HepG2 (cell line): ENCODE results near the gene IST1. TPM values are rescaled to one million over a fixed set of nuclear protein-coding genes. Genes with fewer than 3 reads are reported as not detected.

Experiments used
- ATAC-seq: fragments of 200-7000 bp; cut with Tn5 transposase; 3 replicates; pipeline ENCODE4 v1.9.1; 2020; ENCODE audit warnings: mild to moderate bottlenecking, moderate library complexity
- BruUV-seq: library from RNA; stranded (reverse); fragments of 400-500 nt; replicated peaks from 2 replicates; lab custom pipeline; 2021; lab: Mats Ljungman, UMichigan
- CTCF ChIA-PET: fragments of 300-600 bp; formaldehyde crosslinking; extraction: SDS; loops from one replicate; lab custom pipeline; 2021; ENCODE audit warnings: low total read pairs, inconsistent platforms, low intra/inter-chr PET ratio; lab: Yijun Ruan, JAX
- POLR2A ChIA-PET: fragments of 350-600 bp; sonication (Branson Sonifier 250); formaldehyde crosslinking; loops from one replicate; lab custom pipeline; 2020; ENCODE audit warnings: antibody characterized with exemption, inconsistent platforms; lab: Yijun Ruan, JAX
- DNase-seq: peaks from one replicate; pipeline ENCODE4 v3.0.0-alpha.2; 2015; ENCODE audit warnings: low spot score
- FAIRE-seq: peaks from 3 replicates; lab custom pipeline; 2011; peaks lifted over from hg19 to GRCh38; lab: Jason Lieb, UNC
- H2AFZ ChIP-seq: one replicate; pipeline ENCODE4 v1.6.1; 2011; ENCODE audit warnings: low read length, inconsistent platforms
- H3K27ac ChIP-seq: fragments of 300-600 bp; 3 replicates; pipeline ENCODE4 v1.8.0; 2011; ENCODE audit warnings: mixed run types, mild to moderate bottlenecking, mixed read lengths, low read length, inconsistent platforms; ENCODE audit not compliant: insufficient read depth; ENCODE audit errors: extremely low read length
- H3K27me3 ChIP-seq, 2 experiments: fragments of 200-600 bp in 1 of 2; 2 replicates in 1 of 2; 3 replicates in 1 of 2; pipeline versions ENCODE4 v1.6.0 to v1.8.0; 2011; ENCODE audit warnings: low read length in 2 of 2, mild to moderate bottlenecking in 2 of 2, moderate library complexity in 2 of 2, inconsistent platforms in 1 of 2; ENCODE audit not compliant: insufficient read depth in 2 of 2, control insufficient read depth in 1 of 2
- H3K36me3 ChIP-seq, 2 experiments: fragments of 200-600 bp in 1 of 2; replicated peaks in 1 of 2; 2 replicates in 1 of 2; 3 replicates in 1 of 2; pipeline versions ENCODE4 v1.5.1 to v1.8.0; 2011; ENCODE audit warnings: low read length in 2 of 2, inconsistent platforms in 1 of 2; ENCODE audit not compliant: insufficient read depth in 2 of 2, control insufficient read depth in 1 of 2
- H3K4me1 ChIP-seq: 2 replicates; pipeline ENCODE4 v1.5.1; 2012; ENCODE audit warnings: low read length, inconsistent platforms; ENCODE audit not compliant: insufficient read depth
- H3K4me2 ChIP-seq: 2 replicates; pipeline ENCODE4 v1.6.0; 2011; ENCODE audit warnings: low read depth, low read length, inconsistent platforms
- H3K4me3 ChIP-seq, 3 experiments: fragments of 200-600 bp in 1 of 3; sonication (generic), shearing (Covaris generic) in 1 of 3; replicated peaks in 1 of 3; 2 replicates each; pipeline ENCODE4 v1.5.1; 2011 to 2016; ENCODE audit warnings: low read length in 3 of 3, inconsistent platforms in 2 of 3, low read depth in 2 of 3, mild to moderate bottlenecking in 2 of 3, control low read depth in 1 of 3, mixed read lengths in 1 of 3; ENCODE audit not compliant: insufficient read depth in 1 of 3
- H3K79me2 ChIP-seq: one replicate; pipeline ENCODE4 v1.6.1; 2011; ENCODE audit warnings: low read length, inconsistent platforms; ENCODE audit not compliant: insufficient read depth
- H3K9ac ChIP-seq: 2 replicates; pipeline ENCODE4 v1.6.0; 2011; ENCODE audit warnings: mild to moderate bottlenecking, low read depth, low read length, inconsistent platforms; ENCODE audit not compliant: insufficient read depth
- H3K9me3 ChIP-seq: 2 replicates; pipeline ENCODE4 v1.5.1; 2012; ENCODE audit warnings: mild to moderate bottlenecking, low read length
- H4K20me1 ChIP-seq: 2 replicates; pipeline ENCODE4 v1.6.0; 2011; ENCODE audit warnings: inconsistent platforms, mild to moderate bottlenecking, low read length, moderate library complexity; ENCODE audit not compliant: insufficient read depth
- CEBPG ChIP-seq: IDR thresholded peaks from 2 replicates; pipeline ENCODE4 v1.6.1; 2016
- ELF3 ChIP-seq: IDR thresholded peaks from 2 replicates; pipeline ENCODE4 v1.6.1; 2016; ENCODE audit warnings: missing genetic modification reagents, missing compliant biosample characterization
- IRF2 ChIP-seq: IDR thresholded peaks from 2 replicates; pipeline ENCODE4 v1.6.1; 2018; ENCODE audit warnings: missing genetic modification reagents, missing compliant biosample characterization
- ISL2 ChIP-seq: sonication (generic); formaldehyde crosslinking; IDR thresholded peaks from 2 replicates; pipeline ENCODE4 v1.5.0; 2020; ENCODE audit warnings: missing genetic modification reagents
- KDM1A ChIP-seq: IDR thresholded peaks from 2 replicates; pipeline ENCODE4 v1.6.1; 2016; ENCODE audit warnings: missing compliant biosample characterization
- KLF16 ChIP-seq, 2 experiments: sonication (generic) in 1 of 2; formaldehyde crosslinking in 1 of 2; IDR thresholded peaks; 2 replicates each; pipeline versions ENCODE4 v1.6.1 to v1.8.0; 2016 to 2023; ENCODE audit warnings: missing genetic modification reagents in 2 of 2, missing compliant biosample characterization in 1 of 2
- KMT2A ChIP-seq: sonication (generic); formaldehyde crosslinking; IDR thresholded peaks from 2 replicates; pipeline ENCODE4 v1.4.0; 2020; ENCODE audit warnings: missing genetic modification reagents
- SNAI1 ChIP-seq: sonication (generic); formaldehyde crosslinking; IDR thresholded peaks from 2 replicates; pipeline ENCODE4 v1.5.0; 2020; ENCODE audit warnings: mild to moderate bottlenecking, missing genetic modification reagents, borderline replicate concordance
- TEAD3 ChIP-seq: optimal IDR thresholded peaks from 2 replicates; pipeline ENCODE3; 2016; ENCODE audit warnings: borderline replicate concordance
- ZBTB1 ChIP-seq: sonication (generic); formaldehyde crosslinking; IDR thresholded peaks from 2 replicates; pipeline ENCODE4 v1.4.0; 2020; ENCODE audit warnings: missing genetic modification reagents, borderline replicate concordance
- ZNF12 ChIP-seq: sonication (generic); formaldehyde crosslinking; IDR thresholded peaks from 2 replicates; pipeline ENCODE4 v1.5.0; 2020; ENCODE audit warnings: missing genetic modification reagents
- ZNF605 ChIP-seq: sonication (generic); formaldehyde crosslinking; IDR thresholded peaks from 2 replicates; pipeline ENCODE4 v1.8.0; 2022; ENCODE audit warnings: mild to moderate bottlenecking, missing genetic modification reagents
- ZSCAN12 ChIP-seq: sonication (generic); formaldehyde crosslinking; IDR thresholded peaks from 2 replicates; pipeline ENCODE4 v1.9.0; 2021; ENCODE audit warnings: mild to moderate bottlenecking, missing genetic modification reagents
- WGBS: methylation state at CpG from one replicate; pipeline ENCODE4 v1.1.6; 2017; ENCODE audit warnings: low lambda C conversion rate; 5-methylcytosine and 5-hydroxymethylcytosine counted together
- in situ Hi-C: cut with HindIII; loops from 2 replicates; pipeline ENCODE4 v1.10.0; 2017; ENCODE audit warnings: low pct_unique_long_range_greater_than_20kb; ENCODE audit not compliant: extremely low pct_ligation_motif_present
- intact Hi-C: fragments of 100-400 bp; cut with micrococcal nuclease; formaldehyde crosslinking; loops from one replicate; pipeline ENCODE4 v1.10.0; 2022; ENCODE audit not compliant: unreplicated experiment
- polyA plus RNA-seq, 8 experiments: library from polyadenylated mRNA; depleted of rRNA in 3 of 8; stranded (reverse) in 7 of 8; unstranded in 1 of 8; fragments of >200 nt; fragmentation: Illumina TruSeq in 4 of 8; extraction: Trizol in 4 of 8; gene quantifications; 2 replicates each; pipeline versions ENCODE4 v1.2.1 to v1.2.3, GENCODE V29; 2011 to 2016; ENCODE audit warnings: low read depth in 4 of 8, missing spikeins in 1 of 8, mixed read lengths in 1 of 8; ENCODE audit not compliant: insufficient read depth in 1 of 8
- total RNA-seq, 5 experiments: library from RNA; depleted of rRNA; stranded (reverse); fragments of >200 nt; fragmentation: Illumina TruSeq; extraction: Trizol; gene quantifications; 2 replicates each; pipeline ENCODE4 v1.2.3, GENCODE V29; 2016; ENCODE audit warnings: low read depth in 1 of 5
- TF ChIP-seq, protein P1 (sequence below): sonication (generic); formaldehyde crosslinking; IDR thresholded peaks from 2 replicates; pipeline ENCODE4 v1.4.0; 2020; ENCODE audit warnings: missing genetic modification reagents
- TF ChIP-seq, protein P2 (sequence below): sonication (generic); formaldehyde crosslinking; IDR thresholded peaks from 2 replicates; pipeline ENCODE4 v1.4.0; 2020; ENCODE audit warnings: missing genetic modification reagents
- TF ChIP-seq, protein P3 (sequence below): sonication (generic); formaldehyde crosslinking; IDR thresholded peaks from 2 replicates; pipeline ENCODE4; 2020; ENCODE audit warnings: missing genetic modification reagents, mild to moderate bottlenecking, borderline replicate concordance
- TF ChIP-seq, protein P4 (sequence below): sonication (generic); formaldehyde crosslinking; IDR thresholded peaks from 2 replicates; pipeline ENCODE4 v1.4.0; 2020; ENCODE audit warnings: missing genetic modification reagents
- TF ChIP-seq, protein P5 (sequence below): sonication (generic); formaldehyde crosslinking; IDR thresholded peaks from 2 replicates; pipeline ENCODE4 v1.4.0; 2020; ENCODE audit warnings: mild to moderate bottlenecking, missing genetic modification reagents

The IST1 gene
- total and polyA plus RNA-seq, 2 of the 13 experiments (the other 11 are each of a cell fraction or from before 2014, with no cell fraction given) = 346 to 415 TPM

DNA sequence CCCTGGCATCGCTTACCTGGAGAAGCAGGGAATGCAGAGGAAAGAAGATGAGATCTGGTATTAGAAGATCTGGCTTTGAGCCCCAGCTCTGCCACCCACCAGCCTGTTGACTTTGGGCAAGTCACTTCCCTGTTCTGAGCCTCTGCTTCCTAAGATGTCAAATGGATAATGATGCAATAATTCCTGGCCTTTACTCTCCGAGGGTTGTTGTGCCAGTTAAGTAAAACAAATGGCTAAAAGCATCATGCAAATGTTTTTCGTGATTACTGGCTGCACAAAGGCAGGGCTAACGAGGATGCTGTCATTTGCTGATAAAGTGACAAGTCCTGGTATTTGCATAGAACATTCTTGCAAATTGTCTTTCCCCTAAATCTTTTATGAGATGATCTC, 10.1 kb upstream of the IST1 start (continued):
- TF ChIP-seq, protein P1, sequence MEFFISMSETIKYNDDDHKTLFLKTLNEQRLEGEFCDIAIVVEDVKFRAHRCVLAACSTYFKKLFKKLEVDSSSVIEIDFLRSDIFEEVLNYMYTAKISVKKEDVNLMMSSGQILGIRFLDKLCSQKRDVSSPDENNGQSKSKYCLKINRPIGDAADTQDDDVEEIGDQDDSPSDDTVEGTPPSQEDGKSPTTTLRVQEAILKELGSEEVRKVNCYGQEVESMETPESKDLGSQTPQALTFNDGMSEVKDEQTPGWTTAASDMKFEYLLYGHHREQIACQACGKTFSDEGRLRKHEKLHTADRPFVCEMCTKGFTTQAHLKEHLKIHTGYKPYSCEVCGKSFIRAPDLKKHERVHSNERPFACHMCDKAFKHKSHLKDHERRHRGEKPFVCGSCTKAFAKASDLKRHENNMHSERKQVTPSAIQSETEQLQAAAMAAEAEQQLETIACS (CRISPR knock-in tag) = peak; percentile 37; the same call in 1 of the 2 replicates
- peak; percentile 5; the same call in 1 of the 2 replicates for TF ChIP-seq KDM1A
- TF ChIP-seq CEBPG = peak; percentile 95
- TF ChIP-seq SNAI1 = no peak
- TF ChIP-seq KLF16 (CRISPR knock-in tag; IDR thresholded peaks at IDR 0.05) = peak in 1 of 2 experiments; percentile 63; a peak in 1 of 4 replicates
- peak; percentile 64 for TF ChIP-seq ELF3 (CRISPR knock-in tag)
- TF ChIP-seq ZNF12 = 0 out of 2 replicates have a peak, but pooled peaks have one; percentile 15
- TF ChIP-seq, protein P2, sequence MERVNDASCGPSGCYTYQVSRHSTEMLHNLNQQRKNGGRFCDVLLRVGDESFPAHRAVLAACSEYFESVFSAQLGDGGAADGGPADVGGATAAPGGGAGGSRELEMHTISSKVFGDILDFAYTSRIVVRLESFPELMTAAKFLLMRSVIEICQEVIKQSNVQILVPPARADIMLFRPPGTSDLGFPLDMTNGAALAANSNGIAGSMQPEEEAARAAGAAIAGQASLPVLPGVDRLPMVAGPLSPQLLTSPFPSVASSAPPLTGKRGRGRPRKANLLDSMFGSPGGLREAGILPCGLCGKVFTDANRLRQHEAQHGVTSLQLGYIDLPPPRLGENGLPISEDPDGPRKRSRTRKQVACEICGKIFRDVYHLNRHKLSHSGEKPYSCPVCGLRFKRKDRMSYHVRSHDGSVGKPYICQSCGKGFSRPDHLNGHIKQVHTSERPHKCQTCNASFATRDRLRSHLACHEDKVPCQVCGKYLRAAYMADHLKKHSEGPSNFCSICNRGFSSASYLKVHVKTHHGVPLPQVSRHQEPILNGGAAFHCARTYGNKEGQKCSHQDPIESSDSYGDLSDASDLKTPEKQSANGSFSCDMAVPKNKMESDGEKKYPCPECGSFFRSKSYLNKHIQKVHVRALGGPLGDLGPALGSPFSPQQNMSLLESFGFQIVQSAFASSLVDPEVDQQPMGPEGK (CRISPR knock-in tag) = peak; percentile 8; the same call in 1 of the 2 replicates

DNA sequence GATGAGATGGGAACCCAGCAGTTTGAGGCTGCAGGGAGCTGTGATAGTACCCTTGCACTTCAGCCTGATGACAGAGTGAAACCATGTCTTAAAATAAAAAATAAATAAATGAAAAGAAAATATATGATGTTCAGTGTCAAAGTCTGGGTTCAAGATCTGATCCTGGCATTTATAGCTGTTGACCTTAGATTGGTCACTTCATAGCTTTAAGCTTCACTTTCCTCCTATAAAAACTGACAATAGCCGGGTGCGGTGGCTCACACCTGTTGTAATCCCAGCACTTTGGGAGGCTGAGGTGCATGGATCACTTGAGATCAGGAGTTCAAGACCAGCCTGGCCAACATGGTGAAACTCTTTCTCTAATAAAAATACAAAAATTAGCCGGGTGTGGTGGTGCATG, 6.2 kb upstream of the IST1 start:
- peaks cover 33% of the 10 kb centered on the region for H3K4me1 ChIP-seq
- FAIRE-seq (no peak), DNase-seq (no peak), ATAC-seq (no peak)
- no peaks in the 10 kb centered on the region for H3K9me3 ChIP-seq
- no peaks in the 10 kb centered on the region for H3K27me3 ChIP-seq
- POLR2A ChIA-PET = no interaction called here
- no peaks in the 10 kb centered on the region for H3K36me3 ChIP-seq
- WGBS = 44% methylated on average over 3 of the region's 3 CpGs
- H4K20me1 ChIP-seq = no peaks in the 10 kb centered on the region
- no peak overlapping the region for H3K4me2 ChIP-seq
- no TSS peak for BruUV-seq
- no peak overlapping the region for H3K4me3 ChIP-seq
- no peak overlapping the region for H3K27ac ChIP-seq
- H3K9ac ChIP-seq = no peak overlapping the region
- no peak overlapping the region for H2AFZ ChIP-seq
- in situ Hi-C loops = no loop called here
- CTCF ChIA-PET = interaction anchor here (0.7 kb wide), 1 partner anchor 9 kb away, joined by 3 read pairs; no protein-coding TSS in a partner anchor
- intact Hi-C loops = no loop called here
- H3K79me2 ChIP-seq = peaks cover 1% of the 10 kb centered on the region
- TF ChIP-seq, protein P3, sequence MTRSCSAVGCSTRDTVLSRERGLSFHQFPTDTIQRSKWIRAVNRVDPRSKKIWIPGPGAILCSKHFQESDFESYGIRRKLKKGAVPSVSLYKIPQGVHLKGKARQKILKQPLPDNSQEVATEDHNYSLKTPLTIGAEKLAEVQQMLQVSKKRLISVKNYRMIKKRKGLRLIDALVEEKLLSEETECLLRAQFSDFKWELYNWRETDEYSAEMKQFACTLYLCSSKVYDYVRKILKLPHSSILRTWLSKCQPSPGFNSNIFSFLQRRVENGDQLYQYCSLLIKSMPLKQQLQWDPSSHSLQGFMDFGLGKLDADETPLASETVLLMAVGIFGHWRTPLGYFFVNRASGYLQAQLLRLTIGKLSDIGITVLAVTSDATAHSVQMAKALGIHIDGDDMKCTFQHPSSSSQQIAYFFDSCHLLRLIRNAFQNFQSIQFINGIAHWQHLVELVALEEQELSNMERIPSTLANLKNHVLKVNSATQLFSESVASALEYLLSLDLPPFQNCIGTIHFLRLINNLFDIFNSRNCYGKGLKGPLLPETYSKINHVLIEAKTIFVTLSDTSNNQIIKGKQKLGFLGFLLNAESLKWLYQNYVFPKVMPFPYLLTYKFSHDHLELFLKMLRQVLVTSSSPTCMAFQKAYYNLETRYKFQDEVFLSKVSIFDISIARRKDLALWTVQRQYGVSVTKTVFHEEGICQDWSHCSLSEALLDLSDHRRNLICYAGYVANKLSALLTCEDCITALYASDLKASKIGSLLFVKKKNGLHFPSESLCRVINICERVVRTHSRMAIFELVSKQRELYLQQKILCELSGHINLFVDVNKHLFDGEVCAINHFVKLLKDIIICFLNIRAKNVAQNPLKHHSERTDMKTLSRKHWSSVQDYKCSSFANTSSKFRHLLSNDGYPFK (CRISPR knock-in tag) = no peak
- TF ChIP-seq, protein P4, sequence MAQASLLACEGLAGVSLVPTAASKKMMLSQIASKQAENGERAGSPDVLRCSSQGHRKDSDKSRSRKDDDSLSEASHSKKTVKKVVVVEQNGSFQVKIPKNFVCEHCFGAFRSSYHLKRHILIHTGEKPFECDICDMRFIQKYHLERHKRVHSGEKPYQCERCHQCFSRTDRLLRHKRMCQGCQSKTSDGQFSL = no peak
- TF ChIP-seq ISL2 (no peak), IRF2 (no peak), ZNF605 (CRISPR knock-in tag) (no peak), ZSCAN12 (no peak), KMT2A (CRISPR knock-in tag) (no peak), TEAD3 (CRISPR knock-in tag) (no peak), ZBTB1 (CRISPR knock-in tag) (no peak)
- TF ChIP-seq, protein P5, sequence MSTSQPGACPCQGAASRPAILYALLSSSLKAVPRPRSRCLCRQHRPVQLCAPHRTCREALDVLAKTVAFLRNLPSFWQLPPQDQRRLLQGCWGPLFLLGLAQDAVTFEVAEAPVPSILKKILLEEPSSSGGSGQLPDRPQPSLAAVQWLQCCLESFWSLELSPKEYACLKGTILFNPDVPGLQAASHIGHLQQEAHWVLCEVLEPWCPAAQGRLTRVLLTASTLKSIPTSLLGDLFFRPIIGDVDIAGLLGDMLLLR (CRISPR knock-in tag) = no peak
